DND-41 (cell line): ENCODE data around the gene SCN5A.

Source experiments
- EZH2 ChIP-seq: IDR thresholded peaks from 3 replicates; pipeline ENCODE4 v1.6.1; 2012; ENCODE audit warnings: borderline replicate concordance, low read depth, mild to moderate bottlenecking, moderate library complexity, low read length, inconsistent platforms; ENCODE audit not compliant: severe bottlenecking
- TF ChIP-seq, protein P1 (sequence below): IDR thresholded peaks from 2 replicates; pipeline ENCODE4 v1.5.1; 2012; ENCODE audit warnings: borderline replicate concordance, low read length, moderate library complexity, mild to moderate bottlenecking; ENCODE audit not compliant: poor library complexity, severe bottlenecking; ENCODE audit errors: extremely low read depth

DNA sequence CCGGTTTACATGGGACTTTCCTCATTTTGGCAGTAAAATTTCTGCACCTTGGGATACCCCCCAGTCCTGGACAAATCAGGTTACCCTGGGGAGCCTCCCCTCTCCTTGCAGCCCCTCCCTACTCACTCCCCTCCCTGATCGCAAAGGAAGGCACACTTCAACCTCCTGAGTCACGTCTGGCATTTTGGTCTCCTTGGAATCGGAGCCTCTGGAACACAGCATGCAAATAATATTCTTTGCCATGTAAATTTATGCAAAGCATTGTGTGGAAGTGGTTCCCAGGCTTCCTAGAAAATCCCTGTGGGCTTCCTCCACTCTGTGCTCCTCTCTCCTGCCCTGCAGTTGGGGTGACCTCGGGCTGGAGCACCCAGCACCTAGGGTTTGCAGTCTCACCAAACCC is 11.6 kb downstream of the SCN5A start:
- TF ChIP-seq EZH2 = no peak
- TF ChIP-seq, protein P1, sequence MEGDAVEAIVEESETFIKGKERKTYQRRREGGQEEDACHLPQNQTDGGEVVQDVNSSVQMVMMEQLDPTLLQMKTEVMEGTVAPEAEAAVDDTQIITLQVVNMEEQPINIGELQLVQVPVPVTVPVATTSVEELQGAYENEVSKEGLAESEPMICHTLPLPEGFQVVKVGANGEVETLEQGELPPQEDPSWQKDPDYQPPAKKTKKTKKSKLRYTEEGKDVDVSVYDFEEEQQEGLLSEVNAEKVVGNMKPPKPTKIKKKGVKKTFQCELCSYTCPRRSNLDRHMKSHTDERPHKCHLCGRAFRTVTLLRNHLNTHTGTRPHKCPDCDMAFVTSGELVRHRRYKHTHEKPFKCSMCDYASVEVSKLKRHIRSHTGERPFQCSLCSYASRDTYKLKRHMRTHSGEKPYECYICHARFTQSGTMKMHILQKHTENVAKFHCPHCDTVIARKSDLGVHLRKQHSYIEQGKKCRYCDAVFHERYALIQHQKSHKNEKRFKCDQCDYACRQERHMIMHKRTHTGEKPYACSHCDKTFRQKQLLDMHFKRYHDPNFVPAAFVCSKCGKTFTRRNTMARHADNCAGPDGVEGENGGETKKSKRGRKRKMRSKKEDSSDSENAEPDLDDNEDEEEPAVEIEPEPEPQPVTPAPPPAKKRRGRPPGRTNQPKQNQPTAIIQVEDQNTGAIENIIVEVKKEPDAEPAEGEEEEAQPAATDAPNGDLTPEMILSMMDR = no peak
